OCI-LY3 (cell line): ENCODE measurements around the gene NBDY.
"Not testable (repeated sequence)": the region's sequence is repeated elsewhere in the genome, so short reads cannot be mapped to it uniquely, and the experiment has no call there.

Experiments
- H2AFZ ChIP-seq: fragments of 200-600, 300-600 bp; shearing (Covaris generic); 2 replicates; pipeline ENCODE4 v1.6.0; 2014; ENCODE audit warnings: antibody characterized with exemption, low read depth, low read length
- H3K27ac ChIP-seq: fragments of 200-600, 300-600 bp; sonication (generic); 2 replicates; pipeline ENCODE4 v1.5.1; 2014; ENCODE audit warnings: mild to moderate bottlenecking, low read length, moderate library complexity, mixed read lengths
- H3K27me3 ChIP-seq: fragments of 200-600, 300-600 bp; sonication (generic); 2 replicates; pipeline ENCODE4 v1.6.1; 2014; ENCODE audit warnings: low read depth, low read length, mixed read lengths
- H3K36me3 ChIP-seq: fragments of 200-600, 300-600 bp; sonication (generic); replicated peaks from 2 replicates; pipeline ENCODE3; 2014; ENCODE audit warnings: low read depth, low read length, mixed read lengths
- H3K4me1 ChIP-seq: fragments of 300-600, 200-600 bp; sonication (generic); 2 replicates; pipeline ENCODE4 v1.6.1; 2014; ENCODE audit warnings: low read length, mixed read lengths
- H3K4me2 ChIP-seq: fragments of 200-600, 300-600 bp; sonication (generic); 2 replicates; pipeline ENCODE4 v1.6.1; 2014; ENCODE audit warnings: low read length, mixed read lengths
- H3K4me3 ChIP-seq: fragments of 300-600, 200-600 bp; sonication (generic); 2 replicates; pipeline ENCODE4 v1.5.1; 2014; ENCODE audit warnings: antibody characterized with exemption, mild to moderate bottlenecking, low read length, moderate library complexity
- H3K79me2 ChIP-seq: fragments of 300-600, 200-600 bp; shearing (Covaris generic); 2 replicates; pipeline ENCODE4 v1.6.1; 2014; ENCODE audit warnings: mild to moderate bottlenecking, low read length, mixed read lengths
- H3K9ac ChIP-seq: fragments of 300-600, 200-600 bp; shearing (Covaris generic); 2 replicates; pipeline ENCODE4 v1.6.0; 2014; ENCODE audit warnings: mild to moderate bottlenecking, low read length, moderate library complexity
- H3K9me3 ChIP-seq: fragments of 200-600, 300-600 bp; shearing (Covaris generic); 2 replicates; pipeline ENCODE4 v1.6.1; 2014; ENCODE audit warnings: low read length, mixed read lengths; ENCODE audit not compliant: insufficient read depth
- H4K20me1 ChIP-seq: fragments of 200-600, 300-600 bp; sonication (generic); 2 replicates; pipeline ENCODE4 v1.6.1; 2016; ENCODE audit warnings: low read length, mixed read lengths; ENCODE audit not compliant: insufficient read depth
- EZH2phosphoT487 ChIP-seq: fragments of 200-600 bp; shearing (Covaris generic); IDR thresholded peaks from 2 replicates; pipeline ENCODE4 v1.6.1; 2018; ENCODE audit warnings: antibody characterized with exemption, mixed run types, low read depth
- TF ChIP-seq, protein P1 (sequence below): fragments of 200-600, 300-600 bp; sonication (generic); IDR thresholded peaks from 2 replicates; pipeline ENCODE4 v1.5.1; 2014; ENCODE audit warnings: antibody characterized with exemption, low read length, low read depth

The NBDY gene

GRCh38 chrX:56757327-56757726 is 28.3 kb downstream of the NBDY start:
- Histone ChIP-seq H2AFZ (no peak overlapping the region), H3K79me2 (no peaks in the 10 kb centered on the region), H3K9ac (no peak overlapping the region), H3K27ac (no peak overlapping the region), H3K4me3 (no peak overlapping the region), H3K36me3 (no peaks in the 10 kb centered on the region), H3K4me2 (no peak overlapping the region), H3K27me3 (no peaks in the 10 kb centered on the region), H4K20me1 (no peaks in the 10 kb centered on the region), H3K4me1 (peaks cover 12% of the 10 kb centered on the region), H3K9me3 (no peaks in the 10 kb centered on the region)
- no peak for TF ChIP-seq EZH2phosphoT487

GRCh38 chrX:56758456-56758855 is 29.4 kb downstream of the NBDY start:
- no peak for TF ChIP-seq EZH2phosphoT487
- TF ChIP-seq, protein P1, sequence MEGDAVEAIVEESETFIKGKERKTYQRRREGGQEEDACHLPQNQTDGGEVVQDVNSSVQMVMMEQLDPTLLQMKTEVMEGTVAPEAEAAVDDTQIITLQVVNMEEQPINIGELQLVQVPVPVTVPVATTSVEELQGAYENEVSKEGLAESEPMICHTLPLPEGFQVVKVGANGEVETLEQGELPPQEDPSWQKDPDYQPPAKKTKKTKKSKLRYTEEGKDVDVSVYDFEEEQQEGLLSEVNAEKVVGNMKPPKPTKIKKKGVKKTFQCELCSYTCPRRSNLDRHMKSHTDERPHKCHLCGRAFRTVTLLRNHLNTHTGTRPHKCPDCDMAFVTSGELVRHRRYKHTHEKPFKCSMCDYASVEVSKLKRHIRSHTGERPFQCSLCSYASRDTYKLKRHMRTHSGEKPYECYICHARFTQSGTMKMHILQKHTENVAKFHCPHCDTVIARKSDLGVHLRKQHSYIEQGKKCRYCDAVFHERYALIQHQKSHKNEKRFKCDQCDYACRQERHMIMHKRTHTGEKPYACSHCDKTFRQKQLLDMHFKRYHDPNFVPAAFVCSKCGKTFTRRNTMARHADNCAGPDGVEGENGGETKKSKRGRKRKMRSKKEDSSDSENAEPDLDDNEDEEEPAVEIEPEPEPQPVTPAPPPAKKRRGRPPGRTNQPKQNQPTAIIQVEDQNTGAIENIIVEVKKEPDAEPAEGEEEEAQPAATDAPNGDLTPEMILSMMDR: no peak

GRCh38 chrX:56759736-56760409 is 30.8 kb downstream of the NBDY start:
- no peaks in the 10 kb centered on the region for H4K20me1 ChIP-seq

More at GRCh38 chrX:56758456-56758855, 29.4 kb downstream of the NBDY start:
- Histone ChIP-seq H3K4me2 (no peak overlapping the region), H3K4me1 (peaks cover 23% of the 10 kb centered on the region), H3K27me3 (no peaks in the 10 kb centered on the region), H3K36me3 (no peaks in the 10 kb centered on the region), H3K4me3 (no peak overlapping the region), H3K9me3 (no peaks in the 10 kb centered on the region), H3K79me2 (peaks cover 7% of the 10 kb centered on the region; the same call in 1 of the 2 replicates), H3K9ac (no peak overlapping the region), H2AFZ (no peak overlapping the region), H3K27ac (no peak overlapping the region), H4K20me1 (no peaks in the 10 kb centered on the region)

GRCh38 chrX:56760410-56761124 is 31.5 kb downstream of the NBDY start:
- H3K9ac ChIP-seq, H4K20me1 ChIP-seq, H3K27ac ChIP-seq, H3K79me2 ChIP-seq, H3K27me3 ChIP-seq, H3K4me3 ChIP-seq, H2AFZ ChIP-seq, H3K36me3 ChIP-seq, H3K4me2 ChIP-seq, H3K9me3 ChIP-seq: not testable (repeated sequence)
- H3K4me1 ChIP-seq: peaks cover 43% of the 10 kb centered on the region

More at GRCh38 chrX:56759736-56760409, 30.8 kb downstream of the NBDY start:
- Histone ChIP-seq H3K4me3 (no peak overlapping the region), H3K27ac (no peak overlapping the region), H3K4me2 (no peak overlapping the region), H3K79me2 (peaks cover 7% of the 10 kb centered on the region; the same call in 1 of the 2 replicates), H3K27me3 (no peaks in the 10 kb centered on the region), H3K4me1 (peaks cover 36% of the 10 kb centered on the region), H2AFZ (no peak overlapping the region), H3K9me3 (no peaks in the 10 kb centered on the region), H3K9ac (no peak overlapping the region), H3K36me3 (no peaks in the 10 kb centered on the region)
- TF ChIP-seq, protein P1: no peak
- no peak for TF ChIP-seq EZH2phosphoT487

GRCh38 chrX:56761167-56761566 is 32.1 kb downstream of the NBDY start:
- H3K9ac ChIP-seq: no peak overlapping the region
- H3K9me3 ChIP-seq: no peaks in the 10 kb centered on the region
- no peaks in the 10 kb centered on the region for H4K20me1 ChIP-seq

More at GRCh38 chrX:56761167-56761566, 32.1 kb downstream of the NBDY start:
- peaks cover 7% of the 10 kb centered on the region; the same call in 1 of the 2 replicates for H3K79me2 ChIP-seq
- TF ChIP-seq, protein P1: no peak
- TF ChIP-seq EZH2phosphoT487: no peak
- no peak overlapping the region for H2AFZ ChIP-seq
- H3K4me3 ChIP-seq: no peak overlapping the region
- no peaks in the 10 kb centered on the region for H3K27me3 ChIP-seq
- H3K27ac ChIP-seq: no peak overlapping the region
- no peak overlapping the region for H3K4me2 ChIP-seq
- no peaks in the 10 kb centered on the region for H3K36me3 ChIP-seq
- H3K4me1 ChIP-seq: peaks cover 48% of the 10 kb centered on the region
